BE2C (cell line): Measurements from ENCODE around the gene SNX3.

Source experiments
- DNase-seq: peaks from one replicate; pipeline ENCODE4 v3.0.0-alpha.2; 2020
- H3K27me3 ChIP-seq: fragments of 250-450 bp; sonication (Bioruptor Pico); 2 replicates; pipeline ENCODE4 v1.5.1; 2020; ENCODE audit warnings: mild to moderate bottlenecking
- H3K36me3 ChIP-seq: fragments of 250-450 bp; sonication (Bioruptor Pico); 2 replicates; pipeline ENCODE4 v1.5.1; 2020; ENCODE audit warnings: mild to moderate bottlenecking
- H3K4me1 ChIP-seq: fragments of 250-450 bp; sonication (Bioruptor Pico); 2 replicates; pipeline ENCODE4 v1.5.1; 2020
- H3K4me3 ChIP-seq: 2 replicates; pipeline ENCODE4 v1.5.1; 2011; ENCODE audit warnings: low read depth, low read length
- H3K9me3 ChIP-seq: fragments of 250-450 bp; sonication (Bioruptor Pico); 2 replicates; pipeline ENCODE4 v1.5.1; 2020
- CTCF ChIP-seq: IDR thresholded peaks from 2 replicates; pipeline ENCODE4 v1.5.1; 2012; ENCODE audit warnings: mild to moderate bottlenecking, low read depth, low read length

SNX3 gene

GRCh38 chr6:108195209-108195608, 65.6 kb downstream of the SNX3 start:
- DNase-seq, result no peak
- H3K27me3 ChIP-seq, result no peaks in the 10 kb centered on the region
- peaks cover 5% of the 10 kb centered on the region for H3K4me1 ChIP-seq
- no peaks in the 10 kb centered on the region for H3K9me3 ChIP-seq
- no peaks in the 10 kb centered on the region for H3K36me3 ChIP-seq
- no peak overlapping the region for H3K4me3 ChIP-seq
- no peak for TF ChIP-seq CTCF

- peaks cover 5% of the 10 kb centered on the region for H3K4me1 ChIP-seq
- no peaks in the 10 kb centered on the region for H3K9me3 ChIP-seq
- H3K4me3 ChIP-seq, result no peak overlapping the region
- no peaks in the 10 kb centered on the region for H3K36me3 ChIP-seq
- TF ChIP-seq CTCF, result no peak
- H3K27me3 ChIP-seq, result no peaks in the 10 kb centered on the region
- DNase-seq, result peak; percentile 58
These were observed 66.3 kb downstream of the SNX3 start for GRCh38 chr6:108194503-108194902.

- H3K36me3 ChIP-seq, result no peaks in the 10 kb centered on the region
- no peaks in the 10 kb centered on the region for H3K9me3 ChIP-seq
- H3K4me1 ChIP-seq, result peaks cover 5% of the 10 kb centered on the region
- TF ChIP-seq CTCF, result no peak
- no peaks in the 10 kb centered on the region for H3K27me3 ChIP-seq
- no peak for DNase-seq
- H3K4me3 ChIP-seq, result no peak overlapping the region
These were observed 67.0 kb downstream of the SNX3 start for GRCh38 chr6:108193835-108194234.

GRCh38 chr6:108193131-108193530, 67.7 kb downstream of the SNX3 start:
- no peaks in the 10 kb centered on the region for H3K9me3 ChIP-seq
- no peak for DNase-seq
- no peak for TF ChIP-seq CTCF

GRCh38 chr6:108187519-108187918, 73.3 kb downstream of the SNX3 start:
- Histone ChIP-seq H3K36me3 (no peaks in the 10 kb centered on the region), H3K4me3 (no peak overlapping the region), H3K9me3 (no peaks in the 10 kb centered on the region), H3K27me3 (no peaks in the 10 kb centered on the region), H3K4me1 (no peaks in the 10 kb centered on the region)
- DNase-seq, result no peak
- no peak for TF ChIP-seq CTCF

More at GRCh38 chr6:108193131-108193530, 67.7 kb downstream of the SNX3 start:
- Histone ChIP-seq H3K36me3 (no peaks in the 10 kb centered on the region), H3K27me3 (no peaks in the 10 kb centered on the region), H3K4me1 (peaks cover 5% of the 10 kb centered on the region), H3K4me3 (no peak overlapping the region)

- Histone ChIP-seq H3K27me3 (no peaks in the 10 kb centered on the region), H3K4me3 (no peak overlapping the region), H3K4me1 (no peaks in the 10 kb centered on the region), H3K36me3 (no peaks in the 10 kb centered on the region), H3K9me3 (no peaks in the 10 kb centered on the region)
- DNase-seq, result no peak
- TF ChIP-seq CTCF, result no peak
These were observed 74.6 kb downstream of the SNX3 start for GRCh38 chr6:108186226-108186625.
